Sigmoid colon (tissue), 7 donors: ENCODE results near the gene DNAH9. TPM values are rescaled to one million over a fixed set of nuclear protein-coding genes. Genes with fewer than 3 reads are reported as not detected.

ENCODE experiments used
- DNase-seq: peaks from one replicate; pipeline ENCODE4 v3.0.0-alpha.2; 2019
- H3K27ac ChIP-seq, 4 donors: fragments of 200-600 bp; sonication (generic); one replicate each; pipeline ENCODE4 v1.5.1; 2016 to 2019; ENCODE audit warnings: mild to moderate bottlenecking in 1 of 4
- H3K27me3 ChIP-seq, 3 donors: fragments of 200-600 bp; sonication (generic); one replicate each; pipeline ENCODE4 v1.5.1; 2019; ENCODE audit warnings: mild to moderate bottlenecking in 1 of 3
- H3K36me3 ChIP-seq, 4 donors: fragments of 200-600 bp; sonication (generic); one replicate each; pipeline ENCODE4 v1.5.1; 2016 to 2019
- H3K4me1 ChIP-seq, 4 donors: fragments of 200-600 bp; sonication (generic); one replicate each; pipeline ENCODE4 v1.5.1; 2017 to 2019
- H3K4me3 ChIP-seq, 4 donors: fragments of 200-600 bp; sonication (generic); one replicate each; pipeline ENCODE4 v1.5.1; 2017 to 2019; ENCODE audit warnings: mild to moderate bottlenecking in 2 of 4, moderate library complexity in 1 of 4
- H3K9me3 ChIP-seq, 4 donors: fragments of 200-600 bp in 3 of 4; sonication (generic) in 3 of 4; one replicate each; pipeline versions ENCODE4 v1.5.1 to v1.6.1; 2013 to 2019
- CTCF ChIP-seq, 4 experiments: fragments of 450-650 bp in 3 of 4; fragments of 200-600 bp in 1 of 4; IDR thresholded peaks; one replicate each; pipeline ENCODE4 v1.5.1; 2016 to 2019; ENCODE audit warnings: antibody characterized with exemption in 4 of 4, mild to moderate bottlenecking in 3 of 4, moderate library complexity in 2 of 4
- EP300 ChIP-seq, 4 donors: sonication (generic); formaldehyde crosslinking; IDR thresholded peaks; one replicate each; pipeline ENCODE4 v1.6.1; 2017; ENCODE audit warnings: antibody characterized with exemption in 4 of 4
- POLR2A ChIP-seq, 2 donors: fragments of 450-650 bp; IDR thresholded peaks; one replicate each; pipeline ENCODE4 v1.6.1; 2016; ENCODE audit warnings: antibody characterized with exemption in 2 of 2, mild to moderate bottlenecking in 2 of 2, moderate library complexity in 2 of 2
- POLR2AphosphoS5 ChIP-seq, 4 donors: sonication (generic); formaldehyde crosslinking; IDR thresholded peaks; one replicate each; pipeline ENCODE4 v1.6.1; 2017; ENCODE audit warnings: antibody characterized with exemption in 4 of 4
- WGBS, 2 donors: extraction: QIAGEN DNeasy Blood & Tissue Kit; methylation state at CpG; one replicate each; pipeline ENCODE4 v1.1.7; 2013; 5-methylcytosine and 5-hydroxymethylcytosine counted together
- intact Hi-C: fragments of 100-400 bp; cut with DNase I; formaldehyde crosslinking; loops from one replicate; pipeline ENCODE4 v1.15.1; 2023
- polyA plus RNA-seq, 3 donors: library from polyadenylated mRNA; stranded (reverse); fragments of 200-250 nt; gene quantifications; one replicate each; pipeline ENCODE4 v1.2.3, GENCODE V29; 2013
- total RNA-seq, 4 donors: library from RNA; depleted of rRNA; stranded (reverse); fragments of >200 nt; gene quantifications; one replicate each; pipeline ENCODE4 v1.1.0, GENCODE V29; 2016
- donor health status: healthy with polysubstance abuse.
- donor health status: Bipolar disorder and iron deficiency.
- donor health status: healthy.

The DNAH9 gene
- total and polyA plus RNA-seq, 7 donors = under 0.01 to 3.0 (median 0.27) TPM; not detected in 2

- Histone ChIP-seq H3K4me1 (no peaks in the 10 kb centered on the region), H3K27me3 (no peaks in the 10 kb centered on the region), H3K4me3 (no peak overlapping the region), H3K36me3 (no peaks in the 10 kb centered on the region), H3K27ac (no peak overlapping the region), H3K9me3 (peaks cover 0 to 7% (median 1%) of the 10 kb centered on the region in 4 donors)
- WGBS, 2 donors = 50 to 56% methylated on average over 7 of the region's 7 CpGs
- no peak for DNase-seq
- intact Hi-C loops = no loop called here
- TF ChIP-seq POLR2A (IDR thresholded peaks at IDR 0.05) = no peak
- no peak for TF ChIP-seq POLR2AphosphoS5 (IDR thresholded peaks at IDR 0.05)
- no peak for TF ChIP-seq CTCF (IDR thresholded peaks at IDR 0.05)
- no peak for TF ChIP-seq EP300 (IDR thresholded peaks at IDR 0.05)
These were observed 310.5 kb downstream of the DNAH9 start for GRCh38 chr17:11908711-11909146.

- DNase-seq = no peak
- no peak overlapping the region for H3K4me3 ChIP-seq
- 52 to 70% methylated on average over 5 of the region's 5 CpGs for WGBS, 2 donors
- TF ChIP-seq CTCF (IDR thresholded peaks at IDR 0.05) (no peak), POLR2AphosphoS5 (IDR thresholded peaks at IDR 0.05) (no peak), EP300 (IDR thresholded peaks at IDR 0.05) (no peak)
- peaks cover 0 to 7% (median 1%) of the 10 kb centered on the region in 4 donors for H3K9me3 ChIP-seq
- H3K36me3 ChIP-seq = no peaks in the 10 kb centered on the region
- intact Hi-C loops = no loop called here
- H3K27ac ChIP-seq = no peak overlapping the region
- no peaks in the 10 kb centered on the region for H3K4me1 ChIP-seq
- no peaks in the 10 kb centered on the region for H3K27me3 ChIP-seq
These were observed 311.1 kb downstream of the DNAH9 start for GRCh38 chr17:11909348-11909747.

GRCh38 chr17:11916091-11916490 is 317.8 kb downstream of the DNAH9 start:
- no peaks in the 10 kb centered on the region for H3K36me3 ChIP-seq
- H3K4me3 ChIP-seq = no peak overlapping the region
- no peak for DNase-seq
- WGBS, 2 donors = 2 to 10% methylated on average over 2 of the region's 2 CpGs
- no peak for TF ChIP-seq CTCF (IDR thresholded peaks at IDR 0.05)
- no peak for TF ChIP-seq POLR2A (IDR thresholded peaks at IDR 0.05)
- no peak for TF ChIP-seq EP300 (IDR thresholded peaks at IDR 0.05)
- no peak for TF ChIP-seq POLR2AphosphoS5 (IDR thresholded peaks at IDR 0.05)
- H3K27me3 ChIP-seq = no peaks in the 10 kb centered on the region
- peaks cover 0 to 7% (median 0%) of the 10 kb centered on the region in 4 donors for H3K9me3 ChIP-seq
- H3K4me1 ChIP-seq = no peaks in the 10 kb centered on the region
- intact Hi-C loops = no loop called here
- H3K27ac ChIP-seq = no peak overlapping the region

- no peaks in the 10 kb centered on the region for H3K27me3 ChIP-seq
- H3K9me3 ChIP-seq = peaks cover 0 to 4% (median 0%) of the 10 kb centered on the region in 4 donors
- no peak overlapping the region for H3K4me3 ChIP-seq
- DNase-seq = no peak
- intact Hi-C loops = no loop called here
- H3K36me3 ChIP-seq = no peaks in the 10 kb centered on the region
- TF ChIP-seq POLR2AphosphoS5 (IDR thresholded peaks at IDR 0.05) = no peak
- TF ChIP-seq CTCF (IDR thresholded peaks at IDR 0.05) = no peak
- no peak for TF ChIP-seq EP300 (IDR thresholded peaks at IDR 0.05)
- no peak for TF ChIP-seq POLR2A (IDR thresholded peaks at IDR 0.05)
- no peaks in the 10 kb centered on the region for H3K4me1 ChIP-seq
- H3K27ac ChIP-seq = no peak overlapping the region
- WGBS, 2 donors = 80 to 83% methylated on average over 5 of the region's 5 CpGs
These were observed 319.1 kb downstream of the DNAH9 start for GRCh38 chr17:11917415-11917814.

GRCh38 chr17:11921296-11921695 is 323.0 kb downstream of the DNAH9 start:
- Histone ChIP-seq H3K27me3 (no peaks in the 10 kb centered on the region), H3K27ac (no peak overlapping the region), H3K4me1 (no peaks in the 10 kb centered on the region), H3K9me3 (no peaks in the 10 kb centered on the region), H3K4me3 (no peak overlapping the region), H3K36me3 (no peaks in the 10 kb centered on the region)
- 92 to 93% methylated on average over 6 of the region's 6 CpGs for WGBS, 2 donors
- no peak for DNase-seq
- intact Hi-C loops = no loop called here
- TF ChIP-seq EP300 (IDR thresholded peaks at IDR 0.05) = no peak
- no peak for TF ChIP-seq POLR2AphosphoS5 (IDR thresholded peaks at IDR 0.05)
- no peak for TF ChIP-seq POLR2A (IDR thresholded peaks at IDR 0.05)
- TF ChIP-seq CTCF (IDR thresholded peaks at IDR 0.05) = no peak
